ENCODE results near the gene OR5M8.

Gene OR5M8

DNA sequence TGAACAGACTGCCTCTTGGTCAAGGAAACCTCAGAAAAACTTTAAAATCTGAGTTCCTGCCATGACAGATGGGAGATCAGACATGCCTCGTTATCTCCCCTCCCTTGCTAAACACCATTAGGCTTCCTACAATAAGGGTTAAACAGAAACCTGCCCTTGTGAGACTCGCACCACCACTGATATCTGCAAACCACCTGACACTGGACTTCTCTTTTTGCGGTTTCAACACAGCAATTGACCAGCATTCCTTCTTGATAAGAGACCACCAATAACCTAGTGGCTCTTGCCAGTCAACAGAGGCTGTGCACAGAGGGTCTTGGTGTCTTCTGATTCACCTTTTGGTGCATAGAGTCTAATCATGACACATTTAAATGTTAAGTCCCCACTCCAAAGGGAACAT, 4.4 kb downstream of the OR5M8 start:
- no peak overlapping the region for H4K91ac ChIP-seq (ENCODE audit: low read length)
- H3K27ac ChIP-seq (ENCODE audit: low read length, poor library complexity, severe bottlenecking) = no peak overlapping the region
- no peaks in the 10 kb centered on the region for H3K27me3 ChIP-seq (ENCODE audit: control insufficient read depth in 1 of 2, insufficient read depth in 1 of 2, low read length in 2 of 2)
- no peak overlapping the region for H2BK5ac ChIP-seq (ENCODE audit: low read depth, low read length, poor library complexity, severe bottlenecking)
- no peak overlapping the region for H3K4me3 ChIP-seq (ENCODE audit: insufficient read depth in 1 of 2, low read depth in 1 of 2, low read length in 2 of 2)
- no peak overlapping the region for H3K4ac ChIP-seq (ENCODE audit: low read depth in 1 of 2, low read length in 2 of 2)
- no peak overlapping the region for H3K14ac ChIP-seq (ENCODE audit: low read length in 2 of 2)
- no peak overlapping the region for H2BK15ac ChIP-seq (ENCODE audit: low read depth, poor library complexity, severe bottlenecking)
- no peak overlapping the region for H3K9ac ChIP-seq (ENCODE audit: low read length)
- H2AK5ac ChIP-seq (ENCODE audit: low read length, severe bottlenecking) = no peak overlapping the region
- H4K8ac ChIP-seq (ENCODE audit: low read length) = no peak overlapping the region
- H2AFZ ChIP-seq (ENCODE audit: low read depth, low read length) = no peak overlapping the region
- WGBS = 51% methylated on average over 3 of the region's 3 CpGs
- no peak overlapping the region for H3K18ac ChIP-seq (ENCODE audit: low read depth in 1 of 2, low read length in 2 of 2)
- no peak overlapping the region for H3K23ac ChIP-seq (ENCODE audit: low read length in 2 of 2)
- H3K79me1 ChIP-seq (replicated peaks; ENCODE audit: low read length, poor library complexity, severe bottlenecking) = no peaks in the 10 kb centered on the region
- H2BK120ac ChIP-seq (ENCODE audit: low read depth, low read length) = no peak overlapping the region
- no peaks in the 10 kb centered on the region for H3K36me3 ChIP-seq (ENCODE audit: control insufficient read depth in 1 of 2, insufficient read depth in 2 of 2, low read depth in 1 of 2, low read length in 2 of 2)
- H3K9me3 ChIP-seq (ENCODE audit: control insufficient read depth, low read length) = peaks cover 3% of the 10 kb centered on the region
- DNase-seq = no peak
- H3K4me2 ChIP-seq (ENCODE audit: low read length, poor library complexity, severe bottlenecking) = no peak overlapping the region
- no peak overlapping the region for H2BK12ac ChIP-seq (ENCODE audit: low read length in 2 of 2)
- H3K4me1 ChIP-seq (ENCODE audit: control insufficient read depth, insufficient read depth, low read depth, low read length) = no peaks in the 10 kb centered on the region

DNA sequence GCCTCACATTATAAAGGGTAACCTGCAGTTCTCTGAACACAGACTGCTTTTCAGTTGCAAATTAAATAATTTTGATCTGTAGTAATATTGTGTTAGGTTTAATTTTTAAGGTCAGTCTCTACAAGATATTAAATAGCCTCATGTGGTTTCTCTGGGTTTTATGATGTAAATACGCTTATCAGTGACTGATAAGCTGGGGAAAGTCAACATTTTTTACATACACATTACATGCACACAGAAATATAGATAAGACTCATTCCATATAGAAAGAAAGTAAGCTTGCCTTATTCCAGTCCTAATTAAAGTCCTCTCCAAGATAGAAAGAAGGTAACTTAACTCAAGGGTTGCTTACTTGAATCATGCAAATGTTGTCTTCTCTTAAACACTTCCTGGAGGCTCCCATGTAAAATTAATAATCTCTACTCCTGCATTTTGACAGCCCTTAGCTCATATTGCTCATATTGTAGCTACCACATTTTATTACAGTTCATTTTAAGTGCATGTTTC, 16.4 kb downstream of the OR5M8 start:
- no peaks in the 10 kb centered on the region for H3K36me3 ChIP-seq (ENCODE audit: control insufficient read depth in 1 of 2, insufficient read depth in 2 of 2, low read depth in 1 of 2, low read length in 2 of 2)
- H2AFZ ChIP-seq (ENCODE audit: low read depth, low read length) = no peak overlapping the region
- WGBS = no CpG with 5 or more reads among the region's 1 CpG
- H3K27ac ChIP-seq (ENCODE audit: low read length, poor library complexity, severe bottlenecking) = no peak overlapping the region
- H2BK5ac ChIP-seq (ENCODE audit: low read depth, low read length, poor library complexity, severe bottlenecking) = no peak overlapping the region
- H4K8ac ChIP-seq (ENCODE audit: low read length) = no peak overlapping the region
- H3K4ac ChIP-seq (ENCODE audit: low read depth in 1 of 2, low read length in 2 of 2) = no peak overlapping the region
- H3K9ac ChIP-seq (ENCODE audit: low read length) = no peak overlapping the region
- H2BK120ac ChIP-seq (ENCODE audit: low read depth, low read length) = no peak overlapping the region
- no peaks in the 10 kb centered on the region for H3K4me1 ChIP-seq (ENCODE audit: control insufficient read depth, insufficient read depth, low read depth, low read length)
- H2AK5ac ChIP-seq (ENCODE audit: low read length, severe bottlenecking) = no peak overlapping the region
- H3K18ac ChIP-seq (ENCODE audit: low read depth in 1 of 2, low read length in 2 of 2) = no peak overlapping the region
- H3K9me3 ChIP-seq (ENCODE audit: control insufficient read depth, low read length) = peaks cover 5% of the 10 kb centered on the region
- H3K23ac ChIP-seq (ENCODE audit: low read length in 2 of 2) = no peak overlapping the region
- H3K27me3 ChIP-seq (ENCODE audit: control insufficient read depth in 1 of 2, insufficient read depth in 1 of 2, low read length in 2 of 2) = no peaks in the 10 kb centered on the region
- H3K4me3 ChIP-seq (ENCODE audit: insufficient read depth in 1 of 2, low read depth in 1 of 2, low read length in 2 of 2) = no peak overlapping the region
- H2BK12ac ChIP-seq (ENCODE audit: low read length in 2 of 2) = no peak overlapping the region
- no peaks in the 10 kb centered on the region for H3K79me1 ChIP-seq (replicated peaks; ENCODE audit: low read length, poor library complexity, severe bottlenecking)
- no peak overlapping the region for H2BK15ac ChIP-seq (ENCODE audit: low read depth, poor library complexity, severe bottlenecking)
- H3K14ac ChIP-seq (ENCODE audit: low read length in 2 of 2) = no peak overlapping the region
- no peak overlapping the region for H3K4me2 ChIP-seq (ENCODE audit: low read length, poor library complexity, severe bottlenecking)
- no peak overlapping the region for H4K91ac ChIP-seq (ENCODE audit: low read length)
- DNase-seq = no peak

DNA sequence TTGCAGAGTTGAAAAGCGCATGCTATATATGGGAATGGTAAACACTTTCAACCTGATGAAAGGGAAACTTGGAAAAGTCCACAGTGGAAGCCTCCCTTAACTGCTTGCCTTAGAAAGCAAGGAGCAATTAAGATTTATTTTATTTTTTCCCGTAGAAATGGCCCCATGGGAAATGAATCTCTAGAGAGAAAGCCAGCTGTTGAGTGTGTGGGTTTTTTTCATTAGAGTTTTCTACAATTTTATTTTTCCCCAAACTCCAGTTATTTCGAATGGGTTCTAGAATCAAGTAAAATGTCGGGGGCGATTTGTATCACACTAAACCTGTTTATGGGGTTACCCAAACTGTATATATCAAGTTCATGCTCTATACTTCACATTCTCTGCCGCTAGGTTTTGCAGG, 17.9 kb downstream of the OR5M8 start, which contains the start of gene OR5M3:
OR5M3 (minus strand) TSS at position 101 of the 400 bp plus-strand sequence. CDS start 2,855 bp downstream, outside the sequence.
- Histone ChIP-seq H2BK5ac (ENCODE audit: low read depth, low read length, poor library complexity, severe bottlenecking) (no peak within 1 kb of the TSS), H3K9ac (ENCODE audit: low read length) (no peak within 1 kb of the TSS), H2AK5ac (ENCODE audit: low read length, severe bottlenecking) (no peak within 1 kb of the TSS), H3K27me3 (ENCODE audit: control insufficient read depth in 1 of 2, insufficient read depth in 1 of 2, low read length in 2 of 2) (no peaks in the 10 kb centered on the region), H3K18ac (ENCODE audit: low read depth in 1 of 2, low read length in 2 of 2) (no peak within 1 kb of the TSS), H3K14ac (ENCODE audit: low read length in 2 of 2) (no peak within 1 kb of the TSS), H3K23ac (ENCODE audit: low read length in 2 of 2) (no peak within 1 kb of the TSS), H2BK120ac (ENCODE audit: low read depth, low read length) (no peak within 1 kb of the TSS), H4K91ac (ENCODE audit: low read length) (no peak within 1 kb of the TSS), H2AFZ (ENCODE audit: low read depth, low read length) (no peak within 1 kb of the TSS), H3K79me1 (replicated peaks; ENCODE audit: low read length, poor library complexity, severe bottlenecking) (no peaks in the 10 kb centered on the region), H4K8ac (ENCODE audit: low read length) (no peak within 1 kb of the TSS), H3K4ac (ENCODE audit: low read depth in 1 of 2, low read length in 2 of 2) (no peak within 1 kb of the TSS), H3K27ac (ENCODE audit: low read length, poor library complexity, severe bottlenecking) (no peak within 1 kb of the TSS), H3K4me3 (ENCODE audit: insufficient read depth in 1 of 2, low read depth in 1 of 2, low read length in 2 of 2) (no peak within 1 kb of the TSS), H3K4me1 (ENCODE audit: control insufficient read depth, insufficient read depth, low read depth, low read length) (no peaks in the 10 kb centered on the region), H3K9me3 (ENCODE audit: control insufficient read depth, low read length) (no peaks in the 10 kb centered on the region), H3K4me2 (ENCODE audit: low read length, poor library complexity, severe bottlenecking) (no peak within 1 kb of the TSS), H2BK15ac (ENCODE audit: low read depth, poor library complexity, severe bottlenecking) (no peak within 1 kb of the TSS), H2BK12ac (ENCODE audit: low read length in 2 of 2) (no peak within 1 kb of the TSS), H3K36me3 (ENCODE audit: control insufficient read depth in 1 of 2, insufficient read depth in 2 of 2, low read depth in 1 of 2, low read length in 2 of 2) (no peaks in the 10 kb centered on the region)
- 82% methylated on average over 3 of the region's 6 CpGs for WGBS
- no peak for DNase-seq

DNA sequence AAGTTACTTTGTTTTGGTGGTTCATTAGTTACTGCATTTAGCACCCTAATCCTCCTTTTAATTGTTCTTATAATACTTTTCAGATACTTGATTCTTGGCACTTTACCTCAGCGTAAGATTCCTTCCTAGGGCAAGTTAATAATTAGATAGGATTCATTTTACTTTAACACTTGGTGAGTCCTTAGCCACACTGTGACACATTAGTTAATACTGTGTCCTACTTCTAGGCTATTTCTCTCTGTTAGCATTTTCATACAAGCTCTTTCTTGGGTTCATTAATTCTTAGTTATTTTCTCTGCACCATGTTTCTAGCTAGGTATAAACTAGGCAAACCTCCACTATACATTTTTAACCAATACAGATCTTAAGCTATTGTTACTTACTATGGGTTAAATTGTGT, 34.1 kb downstream of the OR5M8 start:
- H2AK5ac ChIP-seq (ENCODE audit: low read length, severe bottlenecking) = no peak overlapping the region
- H2AFZ ChIP-seq (ENCODE audit: low read depth, low read length) = no peak overlapping the region
- H3K27me3 ChIP-seq (ENCODE audit: control insufficient read depth in 1 of 2, insufficient read depth in 1 of 2, low read length in 2 of 2) = no peaks in the 10 kb centered on the region
- DNase-seq = no peak
- no peak overlapping the region for H3K23ac ChIP-seq (ENCODE audit: low read length in 2 of 2)
- H4K91ac ChIP-seq (ENCODE audit: low read length) = no peak overlapping the region
- no peak overlapping the region for H3K27ac ChIP-seq (ENCODE audit: low read length, poor library complexity, severe bottlenecking)
- no peaks in the 10 kb centered on the region for H3K79me1 ChIP-seq (replicated peaks; ENCODE audit: low read length, poor library complexity, severe bottlenecking)
- H2BK5ac ChIP-seq (ENCODE audit: low read depth, low read length, poor library complexity, severe bottlenecking) = no peak overlapping the region
- H3K4me2 ChIP-seq (ENCODE audit: low read length, poor library complexity, severe bottlenecking) = no peak overlapping the region
- no peak overlapping the region for H3K4me3 ChIP-seq (ENCODE audit: insufficient read depth in 1 of 2, low read depth in 1 of 2, low read length in 2 of 2)
- peaks cover 5% of the 10 kb centered on the region for H3K9me3 ChIP-seq (ENCODE audit: control insufficient read depth, low read length)
- no CpG with 5 or more reads among the region's 1 CpG for whole genome bisulfite sequencing
- H3K18ac ChIP-seq (ENCODE audit: low read depth in 1 of 2, low read length in 2 of 2) = no peak overlapping the region
- H3K9ac ChIP-seq (ENCODE audit: low read length) = no peak overlapping the region
- H4K8ac ChIP-seq (ENCODE audit: low read length) = no peak overlapping the region
- H2BK15ac ChIP-seq (ENCODE audit: low read depth, poor library complexity, severe bottlenecking) = no peak overlapping the region
- no peak overlapping the region for H3K4ac ChIP-seq (ENCODE audit: low read depth in 1 of 2, low read length in 2 of 2)
- no peak overlapping the region for H2BK12ac ChIP-seq (ENCODE audit: low read length in 2 of 2)
- H3K36me3 ChIP-seq (ENCODE audit: control insufficient read depth in 1 of 2, insufficient read depth in 2 of 2, low read depth in 1 of 2, low read length in 2 of 2) = no peaks in the 10 kb centered on the region
- no peak overlapping the region for H2BK120ac ChIP-seq (ENCODE audit: low read depth, low read length)
- no peak overlapping the region for H3K14ac ChIP-seq (ENCODE audit: low read length in 2 of 2)
- no peaks in the 10 kb centered on the region for H3K4me1 ChIP-seq (ENCODE audit: control insufficient read depth, insufficient read depth, low read depth, low read length)
